Inflammatory macrophage treated with lipopolysaccharide for 4 hours (primary cell): ENCODE data around the gene ZNF214.

ENCODE experiments used
- DNase-seq: peaks from one replicate; pipeline ENCODE4 v3.0.0-alpha.2; 2020

ZNF214 gene

GRCh38 chr11:7020183-7020917 is at the start of gene ZNF214, which contains the start of gene NLRP14:
Gene ZNF214 (minus strand): TSS chr11:7020346. CDS start chr11:7002835, 17,511 bp downstream.
Gene NLRP14 (plus strand): TSS chr11:7020479. CDS start chr11:7038587, 18,108 bp downstream.
- DNase-seq, result peak; percentile 46

- DNase-seq, result no peak
Measured at GRCh38 chr11:7062534-7062933, 42.4 kb upstream of the ZNF214 start.

DNA sequence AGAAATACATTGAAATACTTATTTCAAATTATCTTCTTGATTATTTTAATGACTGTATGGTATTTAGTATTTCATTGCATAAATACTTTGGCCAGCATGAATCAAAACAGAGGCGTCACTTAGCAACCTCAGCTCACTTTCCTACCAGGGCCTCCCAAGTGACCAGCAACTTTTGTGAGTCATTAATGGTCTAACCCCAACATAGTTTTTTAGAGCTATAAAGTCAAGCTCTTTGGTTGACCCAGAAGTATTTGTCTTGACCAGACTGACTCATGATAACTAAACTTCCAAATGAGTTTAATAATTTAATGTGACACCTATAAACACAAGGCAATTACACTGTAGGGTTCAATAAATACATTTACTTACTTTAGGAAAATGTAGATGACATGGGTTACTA is 40.7 kb upstream of the ZNF214 start:
- DNase-seq, result no peak

DNA sequence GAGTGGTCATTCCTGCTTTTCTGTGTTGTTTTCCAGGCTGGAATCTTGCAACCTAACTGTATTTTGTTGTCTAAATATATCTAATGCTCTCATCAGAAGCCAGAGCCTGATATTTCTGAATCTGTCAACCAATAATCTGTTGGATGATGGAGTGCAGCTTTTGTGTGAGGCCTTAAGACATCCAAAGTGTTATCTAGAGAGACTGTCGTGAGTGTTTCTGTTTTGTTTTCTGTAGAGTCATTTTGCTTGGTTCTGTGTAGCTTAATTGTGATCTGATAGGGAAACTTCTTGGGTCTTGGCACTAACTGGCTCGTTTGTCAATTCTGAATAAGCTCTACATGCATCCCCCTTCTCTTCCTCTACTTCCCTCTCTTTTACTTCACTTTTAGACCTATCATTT is 37.5 kb upstream of the ZNF214 start:
- DNase-seq, result no peak

GRCh38 chr11:7056828-7057513 is 36.8 kb upstream of the ZNF214 start:
- DNase-seq, result no peak

GRCh38 chr11:7050191-7050590 is 30.0 kb upstream of the ZNF214 start:
- no peak for DNase-seq

DNA sequence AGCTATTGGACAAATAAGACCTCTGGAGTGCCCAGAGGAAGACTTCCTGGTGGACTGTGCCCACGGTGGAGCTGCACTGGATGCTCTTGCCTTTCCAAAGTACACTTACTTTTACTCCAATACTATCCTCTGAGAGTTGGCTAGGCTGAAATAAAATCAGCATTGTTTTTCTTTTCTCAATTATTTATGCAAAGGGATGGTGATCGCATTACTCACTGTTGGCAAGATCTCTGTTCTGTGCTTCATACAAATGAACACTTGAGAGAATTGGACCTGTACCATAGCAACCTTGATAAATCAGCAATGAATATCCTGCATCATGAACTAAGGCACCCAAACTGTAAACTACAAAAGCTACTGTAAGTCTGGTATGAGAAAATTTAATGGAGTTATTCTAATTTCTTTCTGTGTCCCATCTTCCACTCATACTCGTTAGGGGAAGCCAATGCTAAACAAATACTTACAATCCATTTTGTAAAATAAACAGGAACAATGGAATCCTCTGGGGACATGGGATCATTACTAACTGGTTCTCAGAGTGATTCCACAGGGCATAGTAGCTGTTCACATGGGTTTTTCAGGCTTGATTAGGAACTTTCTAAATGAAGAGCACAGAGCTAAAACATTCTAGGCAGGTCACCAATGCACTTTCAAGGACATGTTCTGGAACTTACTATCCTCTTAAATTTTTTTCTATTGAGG is 26.5 kb upstream of the ZNF214 start:
- no peak for DNase-seq

GRCh38 chr11:7034019-7034418 is 13.9 kb upstream of the ZNF214 start:
- no peak for DNase-seq

GRCh38 chr11:7032692-7033091 is 12.5 kb upstream of the ZNF214 start:
- no peak for DNase-seq

DNA sequence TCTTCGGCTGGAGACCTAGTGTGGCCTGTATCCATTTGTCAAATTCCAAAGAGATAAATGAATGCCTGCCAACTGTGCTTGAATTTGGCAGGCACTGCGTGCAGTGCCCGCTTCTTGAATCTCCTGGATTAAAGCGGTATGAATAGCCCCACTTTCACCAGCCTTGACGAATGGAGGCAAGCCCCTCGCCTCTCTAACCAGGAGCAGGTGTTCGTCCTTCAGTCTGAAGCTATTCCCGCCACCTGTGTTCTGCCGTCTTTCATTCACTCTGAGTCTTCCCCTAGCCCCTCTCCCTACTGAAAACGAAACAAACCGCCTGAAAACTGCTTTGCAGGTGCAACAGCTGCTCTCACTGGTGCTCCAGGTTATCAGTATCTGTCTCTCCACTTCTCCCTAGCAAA is 11.3 kb upstream of the ZNF214 start:
- no peak for DNase-seq

DNA sequence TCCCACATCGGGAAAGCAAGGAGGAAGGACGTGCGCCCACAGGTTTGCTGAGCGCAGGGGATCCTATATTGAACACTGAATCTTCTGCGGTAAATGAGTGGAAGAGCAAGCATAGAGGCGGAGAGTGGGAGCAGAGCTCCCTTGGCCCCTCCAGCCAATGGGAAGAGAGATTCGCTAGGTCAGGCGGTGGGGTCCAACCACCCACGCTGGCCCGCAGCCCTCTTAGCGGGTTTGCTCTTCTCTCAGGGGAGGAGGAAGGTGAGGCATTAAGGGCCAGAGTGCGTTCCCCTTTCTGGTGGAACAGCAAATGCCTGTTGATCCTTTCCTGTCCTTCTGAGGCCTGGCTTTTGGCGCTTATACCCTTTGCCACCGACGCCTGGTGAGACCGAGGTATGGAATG is 10.7 kb upstream of the ZNF214 start:
- no peak for DNase-seq

GRCh38 chr11:7028141-7028540 is 8.0 kb upstream of the ZNF214 start:
- DNase-seq, result no peak

DNA sequence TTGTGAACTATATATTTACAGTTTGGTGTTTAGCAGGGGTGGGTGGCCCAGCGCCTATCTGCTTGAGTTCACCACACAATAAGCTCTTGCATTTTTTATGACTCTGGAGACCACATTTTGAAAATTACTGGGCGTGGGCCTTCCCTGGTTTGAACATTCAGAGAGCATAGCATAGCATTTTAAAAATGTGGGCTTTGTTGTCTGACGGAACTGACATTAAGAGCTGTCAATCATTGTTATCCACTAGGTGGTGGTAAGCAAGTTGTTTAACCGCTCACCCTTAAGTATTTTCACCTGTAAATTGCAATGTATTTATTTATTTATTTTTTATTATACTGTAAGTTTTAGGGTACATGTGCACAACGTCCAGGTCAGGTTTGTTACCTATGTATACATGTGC is 1.2 kb upstream of the ZNF214 start:
- no peak for DNase-seq

- no peak for DNase-seq
Measured at GRCh38 chr11:7019500-7020182, 505 bp downstream of the ZNF214 start.

DNA sequence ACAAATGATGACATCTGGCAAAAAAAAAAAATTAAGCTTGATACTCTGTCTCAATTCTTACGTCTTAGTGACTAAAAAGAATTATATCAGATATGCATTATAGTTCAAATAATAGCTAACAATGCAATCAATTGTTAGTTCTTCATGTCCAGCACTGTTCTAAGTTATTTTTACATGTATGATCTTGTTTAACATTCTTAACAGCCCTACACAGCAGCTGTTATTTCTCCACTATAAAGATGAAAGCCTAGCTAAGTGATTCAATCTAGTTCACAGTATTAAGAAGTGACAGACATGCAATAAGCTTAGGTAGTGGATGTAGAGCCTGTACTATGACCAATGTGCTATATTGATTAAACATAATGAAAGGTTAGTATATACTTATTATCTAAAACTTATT is 4.1 kb downstream of the ZNF214 start:
- DNase-seq, result no peak

- no peak for DNase-seq
Measured at GRCh38 chr11:7014118-7014517, 6.0 kb downstream of the ZNF214 start.

- peak; percentile 92 for DNase-seq
Measured at GRCh38 chr11:7004482-7004881, 15.7 kb downstream of the ZNF214 start.

DNA sequence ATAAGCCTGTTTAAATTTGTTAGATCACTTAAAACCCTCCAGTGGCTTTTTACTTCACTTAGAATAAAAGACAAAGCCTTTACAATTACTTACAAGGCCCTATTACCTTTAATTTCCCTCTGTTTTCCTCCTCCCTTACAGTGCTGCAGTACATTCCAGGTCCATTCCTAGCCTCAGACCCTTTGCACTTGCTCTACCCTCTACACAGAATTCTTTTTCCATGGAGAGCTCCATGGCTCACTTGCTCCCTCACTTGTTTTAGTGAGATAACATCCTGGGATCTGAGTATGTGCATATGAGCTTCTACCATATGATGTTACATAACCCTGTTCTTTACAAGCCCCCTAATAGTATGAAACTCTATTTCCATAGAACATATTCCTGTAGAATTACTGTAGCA is 24.4 kb downstream of the ZNF214 start:
- no peak for DNase-seq

DNA sequence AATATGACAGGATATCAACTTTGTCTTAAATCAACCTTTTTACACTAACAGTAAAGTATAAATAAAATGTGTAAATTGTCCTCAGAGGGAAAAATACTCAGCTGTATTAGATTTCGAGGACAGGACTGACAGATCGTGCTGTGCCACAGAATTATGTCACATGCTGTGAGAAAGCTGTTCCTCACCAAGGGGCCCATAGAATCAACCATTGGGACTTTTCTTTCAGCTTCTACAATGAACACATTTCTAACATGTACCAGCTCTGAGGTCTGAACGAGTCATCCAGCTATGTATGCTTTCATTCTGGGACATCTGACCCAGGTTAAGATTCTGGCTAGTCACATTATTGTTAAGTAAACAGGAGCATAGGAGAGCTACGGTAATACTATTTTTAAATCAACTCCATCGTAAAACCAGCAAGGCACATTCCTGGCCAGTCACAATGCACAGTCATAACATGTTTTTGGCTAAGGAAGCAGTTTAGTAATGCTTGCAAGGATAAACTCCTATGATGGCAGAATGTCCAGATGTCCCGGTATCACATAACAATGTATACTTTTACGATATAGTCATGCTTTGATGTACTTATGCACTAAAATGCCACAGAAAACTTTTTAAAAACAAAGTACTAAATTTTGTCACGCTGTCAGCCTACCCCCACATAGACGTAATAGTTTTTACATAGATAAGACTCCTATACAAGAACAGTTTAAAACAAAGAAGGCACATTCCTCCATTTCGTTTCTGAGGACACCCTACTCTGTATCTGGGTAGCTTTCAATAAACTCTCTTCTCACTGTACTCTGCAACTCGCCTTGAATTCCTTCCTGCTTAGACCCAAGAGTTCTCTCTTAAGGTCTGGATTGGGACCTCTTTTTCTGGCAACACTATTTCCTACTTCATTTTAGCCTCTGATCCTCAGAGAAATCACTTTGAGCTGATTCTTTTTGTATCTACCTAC is 27.4 kb downstream of the ZNF214 start:
- DNase-seq, result no peak

GRCh38 chr11:6992026-6992425 is 28.1 kb downstream of the ZNF214 start:
- no peak for DNase-seq

GRCh38 chr11:6991227-6991626 is 28.9 kb downstream of the ZNF214 start:
- no peak for DNase-seq

DNA sequence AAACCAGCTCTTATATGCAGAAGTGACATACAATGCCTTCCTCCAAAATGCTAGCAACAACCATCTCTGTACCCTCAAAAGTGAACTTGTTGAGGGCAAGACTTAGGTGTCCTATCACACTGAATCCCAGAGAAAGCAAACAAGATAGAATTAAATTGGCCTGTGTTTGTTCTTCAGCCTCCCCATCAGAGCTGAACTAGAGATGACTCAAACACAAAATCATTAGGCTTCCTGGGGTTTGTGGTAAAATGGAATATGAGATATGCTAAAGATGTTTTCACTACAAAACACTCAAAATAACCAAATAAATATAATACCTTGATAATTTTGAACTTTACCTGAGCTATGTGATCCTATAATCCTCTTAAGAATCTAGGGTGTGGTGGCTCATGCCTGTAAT is 31.6 kb downstream of the ZNF214 start:
- DNase-seq, result no peak
